ENCODE results near the gene CHCHD5. TPM values are rescaled to one million over a fixed set of nuclear protein-coding genes. Genes with fewer than 3 reads are reported as not detected.
A peak's percentile ranks its signal among the peaks of the same experiment; 100 is the strongest.
"Not testable (repeated sequence)": the region's sequence is repeated elsewhere in the genome, so short reads cannot be mapped to it uniquely, and the experiment has no call there.

The CHCHD5 gene
- total RNA-seq, 1 donor from 2014 or later, result 10.4 TPM

GRCh38 chr2:112548980-112549379 is 35.4 kb upstream of the CHCHD5 start:
- peaks cover 0 to 6% (median 2%) of the 10 kb centered on the region in 3 donors for H3K4me1 ChIP-seq (ENCODE audit: control insufficient read depth in 3 of 3, insufficient read depth in 3 of 3, low read length in 3 of 3)
- no peaks in the 10 kb centered on the region for H3K9me3 ChIP-seq (ENCODE audit: control insufficient read depth in 3 of 3, low read length in 3 of 3)
- H3K36me3 ChIP-seq (ENCODE audit: control insufficient read depth in 3 of 3, insufficient read depth in 3 of 3, low read length in 3 of 3), result peaks cover 29 to 53% (median 47%) of the 10 kb centered on the region in 3 donors
- H3K27me3 ChIP-seq (ENCODE audit: control insufficient read depth in 3 of 3, insufficient read depth in 3 of 3, low read length in 3 of 3), result no peaks in the 10 kb centered on the region
- H3K27ac ChIP-seq (ENCODE audit: low read depth, low read length), result no peak overlapping the region
- no peak overlapping the region for H3K4me3 ChIP-seq (ENCODE audit: low read length in 3 of 3)
- no peak overlapping the region for H3K9ac ChIP-seq (ENCODE audit: low read depth in 1 of 3, low read length in 3 of 3)

GRCh38 chr2:112566104-112566503 is 18.3 kb upstream of the CHCHD5 start:
- Histone ChIP-seq H3K27me3 (ENCODE audit: control insufficient read depth in 3 of 3, insufficient read depth in 3 of 3, low read length in 3 of 3) (no peaks in the 10 kb centered on the region), H3K36me3 (ENCODE audit: control insufficient read depth in 3 of 3, insufficient read depth in 3 of 3, low read length in 3 of 3) (peaks cover 22 to 56% (median 51%) of the 10 kb centered on the region in 3 donors), H3K9me3 (ENCODE audit: control insufficient read depth in 3 of 3, low read length in 3 of 3) (no peaks in the 10 kb centered on the region), H3K4me1 (ENCODE audit: control insufficient read depth in 3 of 3, insufficient read depth in 3 of 3, low read length in 3 of 3) (no peaks in the 10 kb centered on the region), H3K9ac (ENCODE audit: low read depth in 1 of 3, low read length in 3 of 3) (no peak overlapping the region), H3K4me3 (ENCODE audit: low read length in 3 of 3) (no peak overlapping the region), H3K27ac (ENCODE audit: low read depth, low read length) (no peak overlapping the region)

GRCh38 chr2:112566508-112566907 is 17.9 kb upstream of the CHCHD5 start:
- H3K27ac ChIP-seq (ENCODE audit: low read depth, low read length); H3K27me3 ChIP-seq (ENCODE audit: control insufficient read depth in 3 of 3, insufficient read depth in 3 of 3, low read length in 3 of 3); H3K9ac ChIP-seq (ENCODE audit: low read depth in 1 of 3, low read length in 3 of 3); H3K4me1 ChIP-seq (ENCODE audit: control insufficient read depth in 3 of 3, insufficient read depth in 3 of 3, low read length in 3 of 3); H3K4me3 ChIP-seq (ENCODE audit: low read length in 3 of 3); H3K9me3 ChIP-seq (ENCODE audit: control insufficient read depth in 3 of 3, low read length in 3 of 3): not testable (repeated sequence)
- H3K36me3 ChIP-seq (ENCODE audit: control insufficient read depth in 3 of 3, insufficient read depth in 3 of 3, low read length in 3 of 3), result peaks cover 21 to 56% (median 49%) of the 10 kb centered on the region in 3 donors

- Histone ChIP-seq H3K27ac (ENCODE audit: low read depth, low read length) (no peak overlapping the region), H3K4me1 (ENCODE audit: control insufficient read depth in 3 of 3, insufficient read depth in 3 of 3, low read length in 3 of 3) (no peaks in the 10 kb centered on the region), H3K4me3 (ENCODE audit: low read length in 3 of 3) (no peak overlapping the region), H3K36me3 (ENCODE audit: control insufficient read depth in 3 of 3, insufficient read depth in 3 of 3, low read length in 3 of 3) (peaks cover 39 to 68% (median 58%) of the 10 kb centered on the region in 3 donors), H3K27me3 (ENCODE audit: control insufficient read depth in 3 of 3, insufficient read depth in 3 of 3, low read length in 3 of 3) (no peaks in the 10 kb centered on the region), H3K9me3 (ENCODE audit: control insufficient read depth in 3 of 3, low read length in 3 of 3) (no peaks in the 10 kb centered on the region), H3K9ac (ENCODE audit: low read depth in 1 of 3, low read length in 3 of 3) (no peak overlapping the region)
Measured at GRCh38 chr2:112572005-112572404, 12.4 kb upstream of the CHCHD5 start.

GRCh38 chr2:112577756-112578155 is 6.7 kb upstream of the CHCHD5 start:
- no peaks in the 10 kb centered on the region for H3K9me3 ChIP-seq (ENCODE audit: control insufficient read depth in 3 of 3, low read length in 3 of 3)
- H3K36me3 ChIP-seq (ENCODE audit: control insufficient read depth in 3 of 3, insufficient read depth in 3 of 3, low read length in 3 of 3), result peaks cover 19 to 31% (median 28%) of the 10 kb centered on the region in 3 donors
- H3K4me1 ChIP-seq (ENCODE audit: control insufficient read depth in 3 of 3, insufficient read depth in 3 of 3, low read length in 3 of 3), result peaks cover 0 to 4% (median 0%) of the 10 kb centered on the region in 3 donors
- no peak overlapping the region for H3K9ac ChIP-seq (ENCODE audit: low read depth in 1 of 3, low read length in 3 of 3)
- H3K27ac ChIP-seq (ENCODE audit: low read depth, low read length), result no peak overlapping the region
- H3K27me3 ChIP-seq (ENCODE audit: control insufficient read depth in 3 of 3, insufficient read depth in 3 of 3, low read length in 3 of 3), result no peaks in the 10 kb centered on the region
- H3K4me3 ChIP-seq (ENCODE audit: low read length in 3 of 3), result no peak overlapping the region

- Histone ChIP-seq H3K4me3 (ENCODE audit: low read length in 3 of 3) (no peak overlapping the region), H3K27ac (ENCODE audit: low read depth, low read length) (no peak overlapping the region), H3K27me3 (ENCODE audit: control insufficient read depth in 3 of 3, insufficient read depth in 3 of 3, low read length in 3 of 3) (no peaks in the 10 kb centered on the region), H3K4me1 (ENCODE audit: control insufficient read depth in 3 of 3, insufficient read depth in 3 of 3, low read length in 3 of 3) (peaks cover 4 to 10% (median 10%) of the 10 kb centered on the region in 3 donors), H3K36me3 (ENCODE audit: control insufficient read depth in 3 of 3, insufficient read depth in 3 of 3, low read length in 3 of 3) (peaks cover 17 to 22% (median 18%) of the 10 kb centered on the region in 3 donors), H3K9me3 (ENCODE audit: control insufficient read depth in 3 of 3, low read length in 3 of 3) (no peaks in the 10 kb centered on the region), H3K9ac (ENCODE audit: low read depth in 1 of 3, low read length in 3 of 3) (no peak overlapping the region)
Measured at GRCh38 chr2:112579241-112579640, 5.2 kb upstream of the CHCHD5 start.

GRCh38 chr2:112580084-112580483 is 4.3 kb upstream of the CHCHD5 start:
- Histone ChIP-seq H3K4me3 (ENCODE audit: low read length in 3 of 3) (no peak overlapping the region), H3K36me3 (ENCODE audit: control insufficient read depth in 3 of 3, insufficient read depth in 3 of 3, low read length in 3 of 3) (peaks cover 10 to 15% (median 12%) of the 10 kb centered on the region in 3 donors), H3K9me3 (ENCODE audit: control insufficient read depth in 3 of 3, low read length in 3 of 3) (no peaks in the 10 kb centered on the region), H3K9ac (ENCODE audit: low read depth in 1 of 3, low read length in 3 of 3) (no peak overlapping the region), H3K27ac (ENCODE audit: low read depth, low read length) (no peak overlapping the region), H3K27me3 (ENCODE audit: control insufficient read depth in 3 of 3, insufficient read depth in 3 of 3, low read length in 3 of 3) (no peaks in the 10 kb centered on the region), H3K4me1 (ENCODE audit: control insufficient read depth in 3 of 3, insufficient read depth in 3 of 3, low read length in 3 of 3) (peaks cover 8 to 16% (median 16%) of the 10 kb centered on the region in 3 donors)

GRCh38 chr2:112582314-112582746 is 2.1 kb upstream of the CHCHD5 start:
- Histone ChIP-seq H3K27ac (ENCODE audit: low read depth, low read length) (no peak overlapping the region), H3K4me3 (ENCODE audit: low read length in 3 of 3) (no peak overlapping the region), H3K9ac (ENCODE audit: low read depth in 1 of 3, low read length in 3 of 3) (no peak overlapping the region), H3K27me3 (ENCODE audit: control insufficient read depth in 3 of 3, insufficient read depth in 3 of 3, low read length in 3 of 3) (no peaks in the 10 kb centered on the region), H3K9me3 (ENCODE audit: control insufficient read depth in 3 of 3, low read length in 3 of 3) (no peaks in the 10 kb centered on the region), H3K36me3 (ENCODE audit: control insufficient read depth in 3 of 3, insufficient read depth in 3 of 3, low read length in 3 of 3) (peaks cover 8 to 12% (median 10%) of the 10 kb centered on the region in 3 donors), H3K4me1 (ENCODE audit: control insufficient read depth in 3 of 3, insufficient read depth in 3 of 3, low read length in 3 of 3) (peaks cover 13 to 28% (median 22%) of the 10 kb centered on the region in 3 donors)

- H3K27ac ChIP-seq (ENCODE audit: low read depth, low read length), result peak overlapping the region; percentile 98
- peaks cover 12% of the 10 kb centered on the region in 3 donors for H3K36me3 ChIP-seq (ENCODE audit: control insufficient read depth in 3 of 3, insufficient read depth in 3 of 3, low read length in 3 of 3)
- no peaks in the 10 kb centered on the region for H3K9me3 ChIP-seq (ENCODE audit: control insufficient read depth in 3 of 3, low read length in 3 of 3)
- peaks cover 19 to 41% (median 31%) of the 10 kb centered on the region in 3 donors for H3K4me1 ChIP-seq (ENCODE audit: control insufficient read depth in 3 of 3, insufficient read depth in 3 of 3, low read length in 3 of 3)
- peak overlapping the region; percentile 90 to 96 (median 96) for H3K9ac ChIP-seq (ENCODE audit: low read depth in 1 of 3, low read length in 3 of 3)
- no peaks in the 10 kb centered on the region for H3K27me3 ChIP-seq (ENCODE audit: control insufficient read depth in 3 of 3, insufficient read depth in 3 of 3, low read length in 3 of 3)
- H3K4me3 ChIP-seq (ENCODE audit: low read length in 3 of 3), result peak overlapping the region; percentile 97 to 98 (median 98)
Measured at GRCh38 chr2:112583497-112584133, 794 bp upstream of the CHCHD5 start.

- Histone ChIP-seq H3K9me3 (ENCODE audit: control insufficient read depth in 3 of 3, low read length in 3 of 3) (no peaks in the 10 kb centered on the region), H3K36me3 (ENCODE audit: control insufficient read depth in 3 of 3, insufficient read depth in 3 of 3, low read length in 3 of 3) (peaks cover 12 to 14% (median 12%) of the 10 kb centered on the region in 3 donors), H3K9ac (ENCODE audit: low read depth in 1 of 3, low read length in 3 of 3) (peak overlapping the region; percentile 90 to 96 (median 96)), H3K27ac (ENCODE audit: low read depth, low read length) (peak overlapping the region; percentile 98), H3K4me1 (ENCODE audit: control insufficient read depth in 3 of 3, insufficient read depth in 3 of 3, low read length in 3 of 3) (peaks cover 24 to 45% (median 35%) of the 10 kb centered on the region in 3 donors), H3K4me3 (ENCODE audit: low read length in 3 of 3) (peak overlapping the region; percentile 97 to 98 (median 98)), H3K27me3 (ENCODE audit: control insufficient read depth in 3 of 3, insufficient read depth in 3 of 3, low read length in 3 of 3) (no peaks in the 10 kb centered on the region)
Measured at GRCh38 chr2:112584891-112585250, 462 bp downstream of the CHCHD5 start.

Data from skeletal muscle tissue (tissue), 4 donors.